AG10803 (cell line): Measurements from ENCODE around the gene CRB3.

Experiments
- DNase-seq: peaks from one replicate; pipeline ENCODE4 v3.0.0; 2010; ENCODE audit warnings: low read depth
- H3K4me3 ChIP-seq: 2 replicates; pipeline ENCODE4 v1.5.1; 2011; ENCODE audit warnings: mild to moderate bottlenecking, low read length, control low read depth
- TF ChIP-seq, protein P1 (sequence below): conservative IDR thresholded peaks from 2 replicates; pipeline ENCODE4 v1.5.1; 2011; ENCODE audit warnings: mild to moderate bottlenecking, low read length, control low read depth, inconsistent platforms

Gene CRB3

DNA sequence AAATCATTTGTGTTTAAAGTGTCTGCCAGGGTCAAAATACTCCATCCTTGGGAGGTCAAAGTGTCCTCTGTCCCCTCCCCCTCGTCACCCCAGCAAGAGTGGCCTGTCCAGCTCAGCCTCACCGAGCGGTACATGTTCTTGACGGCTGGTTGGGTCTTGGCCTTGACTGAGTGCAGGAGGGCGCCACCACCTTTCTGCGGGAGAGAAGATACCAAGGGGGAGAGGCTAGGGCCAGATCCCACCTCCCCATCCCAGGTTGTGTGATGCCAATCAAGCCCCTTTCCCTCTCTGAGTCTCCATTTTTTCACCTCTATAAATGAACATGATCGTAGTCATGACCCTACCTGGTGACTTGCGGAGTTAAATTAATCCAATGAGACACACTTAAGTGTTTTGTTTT is 6.1 kb downstream of the CRB3 start:
- H3K4me3 ChIP-seq: no peak overlapping the region
- TF ChIP-seq, protein P1, sequence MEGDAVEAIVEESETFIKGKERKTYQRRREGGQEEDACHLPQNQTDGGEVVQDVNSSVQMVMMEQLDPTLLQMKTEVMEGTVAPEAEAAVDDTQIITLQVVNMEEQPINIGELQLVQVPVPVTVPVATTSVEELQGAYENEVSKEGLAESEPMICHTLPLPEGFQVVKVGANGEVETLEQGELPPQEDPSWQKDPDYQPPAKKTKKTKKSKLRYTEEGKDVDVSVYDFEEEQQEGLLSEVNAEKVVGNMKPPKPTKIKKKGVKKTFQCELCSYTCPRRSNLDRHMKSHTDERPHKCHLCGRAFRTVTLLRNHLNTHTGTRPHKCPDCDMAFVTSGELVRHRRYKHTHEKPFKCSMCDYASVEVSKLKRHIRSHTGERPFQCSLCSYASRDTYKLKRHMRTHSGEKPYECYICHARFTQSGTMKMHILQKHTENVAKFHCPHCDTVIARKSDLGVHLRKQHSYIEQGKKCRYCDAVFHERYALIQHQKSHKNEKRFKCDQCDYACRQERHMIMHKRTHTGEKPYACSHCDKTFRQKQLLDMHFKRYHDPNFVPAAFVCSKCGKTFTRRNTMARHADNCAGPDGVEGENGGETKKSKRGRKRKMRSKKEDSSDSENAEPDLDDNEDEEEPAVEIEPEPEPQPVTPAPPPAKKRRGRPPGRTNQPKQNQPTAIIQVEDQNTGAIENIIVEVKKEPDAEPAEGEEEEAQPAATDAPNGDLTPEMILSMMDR: no peak
- DNase-seq: no peak

DNA sequence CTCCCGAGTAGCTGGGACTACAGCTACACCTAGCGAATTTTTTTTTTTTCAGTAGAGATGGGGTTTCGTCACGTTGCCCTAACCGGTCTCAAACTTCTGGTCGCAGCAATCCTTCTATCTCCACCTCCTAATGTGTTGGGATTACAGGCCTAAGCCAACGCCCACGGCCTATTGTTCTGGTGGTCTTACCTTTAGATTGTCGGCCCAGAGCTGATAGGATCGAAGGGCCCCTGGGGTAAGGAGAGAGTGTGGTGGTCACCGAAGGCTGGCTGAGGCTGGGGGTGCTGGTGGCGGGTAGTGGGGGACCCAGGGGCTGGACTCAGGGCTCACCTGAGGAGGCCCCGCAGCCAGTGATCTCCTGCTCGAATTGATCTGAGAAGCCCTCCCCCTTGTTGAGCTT is 7.0 kb downstream of the CRB3 start:
- no peak overlapping the region for H3K4me3 ChIP-seq
- TF ChIP-seq, protein P1: no peak
- DNase-seq: no peak

DNA sequence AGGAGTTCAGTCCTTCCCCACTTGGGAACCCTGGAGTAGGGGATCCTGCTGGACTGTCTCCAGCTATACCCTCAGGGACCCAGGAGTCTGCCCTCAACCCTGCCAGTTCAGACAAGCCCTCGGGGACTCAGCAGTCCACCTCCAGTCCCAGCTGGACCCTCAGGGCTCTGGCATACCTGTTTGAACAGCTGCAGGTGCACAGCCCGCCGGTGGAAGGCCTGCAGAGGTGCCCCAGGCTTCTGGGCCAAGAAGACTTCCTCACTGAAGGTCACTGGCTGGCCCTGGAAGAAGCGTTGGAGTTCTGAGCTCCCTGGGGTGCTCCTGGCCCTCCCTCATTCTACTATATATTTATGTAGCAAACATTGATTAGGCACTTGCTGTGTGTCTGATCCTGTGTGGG is 8.6 kb downstream of the CRB3 start:
- H3K4me3 ChIP-seq: no peak overlapping the region
- TF ChIP-seq, protein P1: no peak
- no peak for DNase-seq

- TF ChIP-seq, protein P1: no peak
Observed at GRCh38 chr19:6473647-6474046, 9.6 kb downstream of the CRB3 start.

DNA sequence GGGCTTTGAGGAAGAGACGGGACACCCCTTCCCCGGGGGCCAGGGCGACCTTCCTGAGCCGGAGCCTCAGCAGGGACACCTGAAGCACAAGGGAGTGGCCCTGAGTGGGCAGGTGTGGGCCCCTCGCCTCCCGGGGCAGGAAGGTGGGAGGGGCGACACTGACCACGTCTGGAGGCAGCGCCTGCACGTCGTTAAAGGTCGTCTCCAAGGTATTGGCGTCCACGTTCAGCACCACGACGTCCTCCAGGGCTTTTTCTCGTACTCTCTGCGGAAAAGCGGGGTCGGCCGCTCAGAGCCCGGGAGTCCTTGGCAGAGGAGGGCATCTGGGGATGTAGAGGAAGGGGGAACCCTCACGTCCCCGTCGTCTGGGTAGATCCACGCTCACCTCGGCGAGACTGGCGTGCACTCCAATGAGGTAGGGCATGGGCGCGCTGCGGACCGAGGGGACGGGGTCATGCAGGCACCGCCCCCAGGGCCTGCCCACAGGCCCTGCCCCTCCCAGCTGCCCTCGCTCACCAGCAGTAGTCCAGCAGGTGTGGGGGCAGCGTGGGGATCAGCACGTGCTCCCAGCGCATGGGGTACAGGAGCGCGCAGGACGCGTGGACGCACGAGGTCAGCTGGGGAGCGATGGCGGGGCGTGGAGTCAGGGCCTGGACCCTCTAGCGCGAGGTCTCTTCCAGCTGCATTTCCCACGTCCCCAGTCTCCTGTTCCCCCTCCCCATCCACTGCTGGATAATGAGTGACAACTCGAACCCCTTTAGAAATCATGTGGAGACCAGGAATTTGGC is 11.4 kb downstream of the CRB3 start:
- no peak for DNase-seq
- TF ChIP-seq, protein P1: no peak
- H3K4me3 ChIP-seq: no peak overlapping the region

More at GRCh38 chr19:6473647-6474046, 9.6 kb downstream of the CRB3 start:
- no peak for DNase-seq
- H3K4me3 ChIP-seq: no peak overlapping the region

DNA sequence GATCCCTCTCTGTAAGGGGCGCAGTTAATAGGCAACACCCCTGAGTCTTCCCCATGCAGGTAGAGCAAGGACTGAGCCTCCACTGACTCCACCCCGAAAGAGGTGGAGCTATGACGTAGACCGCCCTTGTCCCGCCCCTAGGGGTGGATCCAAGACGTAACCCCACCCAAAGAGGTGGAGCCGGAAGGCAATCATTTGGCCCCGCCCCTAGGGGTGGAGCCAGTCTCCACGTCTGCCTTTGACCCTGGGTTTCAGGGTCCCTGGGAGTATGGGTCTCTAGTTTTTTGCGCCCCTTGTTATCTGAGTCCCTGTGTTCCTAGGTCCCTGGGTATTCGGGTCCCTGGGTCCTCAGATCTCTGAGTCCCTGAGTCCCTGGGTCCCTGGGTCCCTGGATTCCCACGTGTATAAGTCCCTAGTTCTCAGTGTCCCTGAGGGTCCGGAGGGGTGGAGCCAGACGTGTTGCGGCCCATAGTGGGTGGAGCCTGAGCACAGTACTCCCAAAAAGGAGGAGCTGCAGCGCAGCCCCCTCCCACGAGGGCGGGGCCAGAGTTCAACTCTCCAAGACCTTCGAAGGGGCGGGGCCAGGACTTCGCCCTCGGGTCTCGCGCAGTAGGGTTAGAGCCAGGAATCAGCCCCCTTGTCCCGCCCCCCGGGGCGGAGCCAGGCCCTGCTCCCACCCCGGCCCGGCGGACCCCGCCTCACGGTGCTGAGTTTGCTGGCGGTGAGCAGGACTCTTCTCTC is 12.3 kb downstream of the CRB3 start:
- peak; percentile 12 for DNase-seq
- TF ChIP-seq, protein P1: no peak
- H3K4me3 ChIP-seq: no peak overlapping the region
